IMR-90 (cell line): ENCODE measurements around the gene RFPL1. TPM values are rescaled to one million over a fixed set of nuclear protein-coding genes. Genes with fewer than 3 reads are reported as not detected.

Experiments
- ATAC-seq: fragments of 200-7000 bp; cut with Tn5 transposase; 2 replicates; pipeline ENCODE4 v1.9.1; 2020; ENCODE audit warnings: low read depth, mild to moderate bottlenecking, moderate library complexity
- BruUV-seq: library from RNA; stranded (reverse); fragments of 400-500 nt; replicated peaks from 2 replicates; lab custom pipeline; 2021; lab: Mats Ljungman, UMichigan
- CTCF ChIA-PET: fragments of 300-600 bp; formaldehyde crosslinking; extraction: SDS; loops from one replicate; lab custom pipeline; 2021; ENCODE audit warnings: antibody characterized with exemption; lab: Yijun Ruan, JAX
- POLR2A ChIA-PET: fragments of 300-600 bp; sonication (Branson Sonifier 250); formaldehyde crosslinking; loops from one replicate; lab custom pipeline; 2022; ENCODE audit warnings: antibody characterized with exemption; ENCODE audit not compliant: unreplicated experiment; lab: Charles Lee
- DNase-seq: peaks from one replicate; pipeline ENCODE4 v3.0.0; 2013
- H2AFZ ChIP-seq: replicated peaks from 2 replicates; pipeline ENCODE3; 2013; ENCODE audit warnings: low read length, mild to moderate bottlenecking; ENCODE audit not compliant: poor library complexity
- H2AK5ac ChIP-seq: 2 replicates; pipeline ENCODE4 v1.6.1; 2013; ENCODE audit warnings: low read depth, low read length, inconsistent platforms
- H2AK9ac ChIP-seq: replicated peaks from 2 replicates; pipeline ENCODE3; 2013; ENCODE audit warnings: mild to moderate bottlenecking, low read depth, low read length, moderate library complexity; ENCODE audit not compliant: poor library complexity
- H2BK120ac ChIP-seq: 2 replicates; pipeline ENCODE4 v1.6.1; 2013; ENCODE audit warnings: low read depth, low read length, inconsistent platforms
- H2BK15ac ChIP-seq: 3 replicates; pipeline ENCODE4 v1.6.1; 2013; ENCODE audit warnings: low read depth, low read length, inconsistent platforms
- H2BK20ac ChIP-seq: 2 replicates; pipeline ENCODE4 v1.6.1; 2013; ENCODE audit warnings: low read depth, mild to moderate bottlenecking, inconsistent platforms, low read length, moderate library complexity
- H2BK5ac ChIP-seq: 2 replicates; pipeline ENCODE4 v1.6.1; 2013; ENCODE audit warnings: mild to moderate bottlenecking, low read depth, low read length, inconsistent platforms; ENCODE audit not compliant: poor library complexity, severe bottlenecking
- H3K14ac ChIP-seq: replicated peaks from 2 replicates; pipeline ENCODE4 v1.6.1; 2013; ENCODE audit warnings: low read depth, low read length, inconsistent platforms
- H3K18ac ChIP-seq: 2 replicates; pipeline ENCODE4 v1.6.1; 2013; ENCODE audit warnings: low read depth, low read length, control low read depth
- H3K23ac ChIP-seq: 2 replicates; pipeline ENCODE4 v1.6.1; 2013; ENCODE audit warnings: low read depth, low read length, inconsistent platforms
- H3K27ac ChIP-seq: 2 replicates; pipeline ENCODE4 v1.5.1; 2013; ENCODE audit warnings: mild to moderate bottlenecking, control low read depth, low read length; ENCODE audit not compliant: insufficient read depth
- H3K27me3 ChIP-seq: 2 replicates; pipeline ENCODE4 v1.6.1; 2013; ENCODE audit warnings: low read length; ENCODE audit not compliant: control insufficient read depth, insufficient read depth
- H3K36me3 ChIP-seq: 2 replicates; pipeline ENCODE4 v1.6.1; 2013; ENCODE audit warnings: low read length, mixed read lengths; ENCODE audit not compliant: control insufficient read depth, insufficient read depth
- H3K4ac ChIP-seq: 2 replicates; pipeline ENCODE4 v1.6.1; 2013; ENCODE audit warnings: low read depth, low read length, inconsistent platforms
- H3K4me1 ChIP-seq: 2 replicates; pipeline ENCODE4 v1.6.1; 2013; ENCODE audit warnings: low read length, mixed read lengths; ENCODE audit not compliant: control insufficient read depth, insufficient read depth
- H3K4me2 ChIP-seq: 2 replicates; pipeline ENCODE4 v1.6.1; 2013; ENCODE audit warnings: low read depth, mild to moderate bottlenecking, control low read depth, low read length, moderate library complexity
- H3K4me3 ChIP-seq: 2 replicates; pipeline ENCODE4 v1.5.1; 2013; ENCODE audit warnings: low read depth, mild to moderate bottlenecking, control low read depth, low read length, moderate library complexity; ENCODE audit not compliant: insufficient read depth
- H3K56ac ChIP-seq: 2 replicates; pipeline ENCODE4 v1.6.1; 2013; ENCODE audit warnings: low read length, inconsistent platforms; ENCODE audit not compliant: insufficient read depth; ENCODE audit errors: extremely low read depth
- H3K79me1 ChIP-seq, 2 experiments: 2 replicates each; pipeline ENCODE4 v1.6.1; 2013; ENCODE audit warnings: low read length in 2 of 2, inconsistent platforms in 1 of 2, low read depth in 1 of 2
- H3K9ac ChIP-seq: 2 replicates; pipeline ENCODE4 v1.6.1; 2013; ENCODE audit warnings: low read depth, low read length, control low read depth
- H3K9me1 ChIP-seq: 2 replicates; pipeline ENCODE4 v1.6.1; 2013; ENCODE audit warnings: low read length, inconsistent platforms; ENCODE audit not compliant: insufficient read depth
- H3K9me3 ChIP-seq: 2 replicates; pipeline ENCODE4 v1.6.1; 2013; ENCODE audit warnings: low read length; ENCODE audit not compliant: control insufficient read depth, insufficient read depth
- H4K20me1 ChIP-seq: 2 replicates; pipeline ENCODE4 v1.6.1; 2013; ENCODE audit warnings: low read length, inconsistent platforms; ENCODE audit not compliant: insufficient read depth
- H4K5ac ChIP-seq: 2 replicates; pipeline ENCODE4 v1.6.1; 2013; ENCODE audit warnings: mild to moderate bottlenecking, low read depth, low read length, control low read depth
- H4K8ac ChIP-seq, 2 experiments: 2 replicates each; pipeline ENCODE4 v1.6.1; 2013; ENCODE audit warnings: low read depth in 2 of 2, low read length in 2 of 2, control low read depth in 1 of 2, inconsistent platforms in 1 of 2
- H4K91ac ChIP-seq: 2 replicates; pipeline ENCODE4 v1.6.1; 2013; ENCODE audit warnings: low read depth, low read length, inconsistent platforms; ENCODE audit not compliant: insufficient read depth
- NFE2L2 ChIP-seq: fragments of 150-350 bp; IDR thresholded peaks from 2 replicates; pipeline ENCODE4 v1.6.1; 2016; ENCODE audit warnings: low read depth, mild to moderate bottlenecking, low read length
- POLR2A ChIP-seq: IDR thresholded peaks from 2 replicates; pipeline ENCODE4 v1.6.1; 2012; ENCODE audit warnings: mild to moderate bottlenecking, low read depth, low read length
- USF2 ChIP-seq: fragments of 150-350 bp; IDR thresholded peaks from 2 replicates; pipeline ENCODE4 v1.6.1; 2017; ENCODE audit warnings: mild to moderate bottlenecking, antibody characterized with exemption, low read length, low read depth
- WGBS, 2 experiments: methylation state at CpG; one replicate each; pipeline versions ENCODE4 v1.1.5 to v1.1.7; 2013; ENCODE audit warnings: missing lambda C conversion rate in 2 of 2; ENCODE audit not compliant: insufficient read length in 1 of 2; ENCODE audit errors: extremely low coverage in 2 of 2; 5-methylcytosine and 5-hydroxymethylcytosine counted together
- dilution Hi-C: fragments of 300-500 bp; cut with HindIII; formaldehyde crosslinking; loops from one replicate; pipeline ENCODE4 v1.14.3; 2018; ENCODE audit warnings: low sequenced_read_pairs; ENCODE audit not compliant: unreplicated experiment
- in situ Hi-C: fragments of 300-500 bp; cut with MboI; formaldehyde crosslinking; loops from 3 replicates; pipeline ENCODE4 v1.14.3; 2019; ENCODE audit warnings: low sequenced_read_pairs, inconsistent platforms, mixed read lengths
- intact Hi-C: fragments of 100-400 bp; cut with micrococcal nuclease; formaldehyde crosslinking; loops from 2 replicates; pipeline ENCODE4 v1.10.0; 2022
- polyA plus RNA-seq, 3 experiments: library from polyadenylated mRNA; depleted of rRNA; stranded (reverse); fragments of >200 nt; gene quantifications; 2 replicates each; pipeline ENCODE4 v1.2.3, GENCODE V29; 2012; ENCODE audit warnings: low replicate concordance in 1 of 3
- total RNA-seq: library from RNA; depleted of rRNA; stranded (reverse); fragments of >200 nt; gene quantifications from 2 replicates; pipeline ENCODE4 v1.2.3, GENCODE V29; 2012
- TF ChIP-seq, protein P1 (sequence below): fragments of 150-350 bp; IDR thresholded peaks from 2 replicates; pipeline ENCODE4 v1.6.1; 2016; ENCODE audit warnings: low read depth, mild to moderate bottlenecking, low read length, moderate library complexity, borderline replicate concordance

Gene RFPL1
- total and polyA plus RNA-seq, 2 of the 4 experiments (the other 2 are of a cell fraction) = not detected

DNA sequence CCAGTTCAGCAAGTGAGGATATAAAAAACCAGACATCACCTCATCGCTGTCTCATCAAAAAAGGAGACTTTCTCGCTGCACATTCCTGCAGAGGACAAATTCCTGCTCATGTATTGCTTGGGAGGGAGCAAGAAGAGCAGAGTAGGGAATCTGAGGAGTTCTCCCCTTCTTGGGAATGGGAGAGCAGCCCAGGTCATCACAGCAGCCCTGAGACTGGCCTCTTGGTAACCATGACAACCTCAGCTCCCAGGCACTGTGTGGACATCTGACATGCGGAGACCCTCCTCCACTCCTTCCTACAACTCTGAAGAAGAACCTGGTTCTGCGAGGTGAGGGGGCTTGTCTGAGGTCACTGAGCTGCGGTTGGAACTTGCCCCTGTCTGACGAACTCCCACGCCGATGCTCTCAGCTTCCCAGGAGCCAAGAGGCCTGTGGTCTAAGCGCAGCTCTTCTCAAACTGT lies 17.9 kb downstream of the RFPL1 start:
- no peak overlapping the region for H2BK120ac ChIP-seq
- no peak overlapping the region for H4K5ac ChIP-seq
- intact Hi-C loops (no loop called here), dilution Hi-C loops (no loop called here), in situ Hi-C loops (no loop called here)
- peak; percentile 39 for DNase-seq
- H3K14ac ChIP-seq = no peak overlapping the region
- H2AFZ ChIP-seq = no peak overlapping the region
- no peak overlapping the region for H4K91ac ChIP-seq
- no peak overlapping the region for H3K4ac ChIP-seq
- no peak for ATAC-seq
- no peak overlapping the region for H2AK5ac ChIP-seq
- no peak overlapping the region for H3K18ac ChIP-seq
- no peak overlapping the region for H2BK15ac ChIP-seq
- no peak overlapping the region for H3K4me3 ChIP-seq
- no peaks in the 10 kb centered on the region; the same call in 1 of the 2 replicates for H4K20me1 ChIP-seq
- H3K4me2 ChIP-seq = no peak overlapping the region
- H3K56ac ChIP-seq = no peak overlapping the region
- no peak overlapping the region for H2BK20ac ChIP-seq
- H3K27ac ChIP-seq = no peak overlapping the region
- H3K9ac ChIP-seq = no peak overlapping the region
- TF ChIP-seq POLR2A (no peak), NFE2L2 (no peak), USF2 (no peak)
- TF ChIP-seq, protein P1, sequence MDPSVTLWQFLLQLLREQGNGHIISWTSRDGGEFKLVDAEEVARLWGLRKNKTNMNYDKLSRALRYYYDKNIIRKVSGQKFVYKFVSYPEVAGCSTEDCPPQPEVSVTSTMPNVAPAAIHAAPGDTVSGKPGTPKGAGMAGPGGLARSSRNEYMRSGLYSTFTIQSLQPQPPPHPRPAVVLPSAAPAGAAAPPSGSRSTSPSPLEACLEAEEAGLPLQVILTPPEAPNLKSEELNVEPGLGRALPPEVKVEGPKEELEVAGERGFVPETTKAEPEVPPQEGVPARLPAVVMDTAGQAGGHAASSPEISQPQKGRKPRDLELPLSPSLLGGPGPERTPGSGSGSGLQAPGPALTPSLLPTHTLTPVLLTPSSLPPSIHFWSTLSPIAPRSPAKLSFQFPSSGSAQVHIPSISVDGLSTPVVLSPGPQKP = no peak
- no peaks in the 10 kb centered on the region for H3K36me3 ChIP-seq
- no peaks in the 10 kb centered on the region for H3K9me1 ChIP-seq
- H3K27me3 ChIP-seq = peaks cover 8% of the 10 kb centered on the region
- no TSS peak for BruUV-seq
- no peaks in the 10 kb centered on the region for H3K4me1 ChIP-seq
- H3K79me1 ChIP-seq = no peaks in the 10 kb centered on the region
- WGBS, 2 experiments = 48% methylated on average over 3 of the region's 9 CpGs; no CpG with 5 or more reads in 1 of the 2 experiments
- ChIA-PET POLR2A (no interaction called here), CTCF (no interaction called here)
- no peak overlapping the region for H4K8ac ChIP-seq
- H3K9me3 ChIP-seq = no peaks in the 10 kb centered on the region
- H2AK9ac ChIP-seq = no peak overlapping the region
- no peak overlapping the region for H3K23ac ChIP-seq
- H2BK5ac ChIP-seq = no peak overlapping the region
